Stimulated activated naive CD8-positive, alpha-beta T cell treated with anti-CD3 and anti-CD28 coated beads, Interleukin-15, Interleukin-2, amounts not matched to agents 100 U/mL and 50 U/mL, for 24 hours (primary cell): Measurements from ENCODE around the gene LINC01488.

Experiments
- ATAC-seq: fragments of 150-1000 bp; cut with Tn5 transposase; one replicate; pipeline ENCODE4 v1.10.0; 2021
- DNase-seq: peaks from one replicate; pipeline ENCODE4 v3.0.0; 2021

Gene LINC01488

GRCh38 chr11:69479591-69480271 is 1.7 kb upstream of the LINC01488 start:
- no peak for ATAC-seq
- no peak for DNase-seq

GRCh38 chr11:69480547-69481392 is 693 bp upstream of the LINC01488 start:
- no peak for DNase-seq
- ATAC-seq, result no peak

- ATAC-seq (no peak), DNase-seq (no peak)
Measured at GRCh38 chr11:69482322-69482721, 859 bp downstream of the LINC01488 start.

- DNase-seq (no peak), ATAC-seq (no peak)
Measured at GRCh38 chr11:69483170-69483569, 1.7 kb downstream of the LINC01488 start.

- ATAC-seq (no peak), DNase-seq (no peak)
Measured at GRCh38 chr11:69483691-69484426, 2.4 kb downstream of the LINC01488 start.

- ATAC-seq, result no peak
- DNase-seq, result no peak
Measured at GRCh38 chr11:69484427-69485259, 3.2 kb downstream of the LINC01488 start.

GRCh38 chr11:69485337-69486041 is 4.0 kb downstream of the LINC01488 start:
- ATAC-seq (no peak), DNase-seq (no peak)

GRCh38 chr11:69486056-69486772 is 4.8 kb downstream of the LINC01488 start:
- DNase-seq (no peak), ATAC-seq (no peak)

- no peak for ATAC-seq
- no peak for DNase-seq
Measured at GRCh38 chr11:69486773-69487291, 5.4 kb downstream of the LINC01488 start.

- DNase-seq (no peak), ATAC-seq (no peak)
Measured at GRCh38 chr11:69487391-69487790, 5.9 kb downstream of the LINC01488 start.

GRCh38 chr11:69487849-69488542 is 6.5 kb downstream of the LINC01488 start:
- ATAC-seq (no peak), DNase-seq (no peak)

- DNase-seq (no peak), ATAC-seq (no peak)
Measured at GRCh38 chr11:69488543-69488940, 7.1 kb downstream of the LINC01488 start.

- ATAC-seq (no peak), DNase-seq (no peak)
Measured at GRCh38 chr11:69489031-69489745, 7.7 kb downstream of the LINC01488 start.

GRCh38 chr11:69489746-69490365 is 8.4 kb downstream of the LINC01488 start:
- ATAC-seq, result no peak
- DNase-seq, result no peak

- DNase-seq (no peak), ATAC-seq (no peak)
Measured at GRCh38 chr11:69490516-69490915, 9.1 kb downstream of the LINC01488 start.

GRCh38 chr11:69491071-69492031 is 9.9 kb downstream of the LINC01488 start:
- no peak for ATAC-seq
- DNase-seq, result no peak

GRCh38 chr11:69492201-69492991 is 10.9 kb downstream of the LINC01488 start:
- DNase-seq, result no peak
- no peak for ATAC-seq
